HG02571 (cell line): ENCODE results near the gene CDC42BPB.

ENCODE experiments used
- ATAC-seq: cut with Tn5 transposase; IDR thresholded peaks from one replicate; pipeline ENCODE4 v1.9.1; 2021; ENCODE audit warnings: mild to moderate bottlenecking, moderate library complexity; ENCODE audit not compliant: unreplicated experiment

CDC42BPB gene

DNA sequence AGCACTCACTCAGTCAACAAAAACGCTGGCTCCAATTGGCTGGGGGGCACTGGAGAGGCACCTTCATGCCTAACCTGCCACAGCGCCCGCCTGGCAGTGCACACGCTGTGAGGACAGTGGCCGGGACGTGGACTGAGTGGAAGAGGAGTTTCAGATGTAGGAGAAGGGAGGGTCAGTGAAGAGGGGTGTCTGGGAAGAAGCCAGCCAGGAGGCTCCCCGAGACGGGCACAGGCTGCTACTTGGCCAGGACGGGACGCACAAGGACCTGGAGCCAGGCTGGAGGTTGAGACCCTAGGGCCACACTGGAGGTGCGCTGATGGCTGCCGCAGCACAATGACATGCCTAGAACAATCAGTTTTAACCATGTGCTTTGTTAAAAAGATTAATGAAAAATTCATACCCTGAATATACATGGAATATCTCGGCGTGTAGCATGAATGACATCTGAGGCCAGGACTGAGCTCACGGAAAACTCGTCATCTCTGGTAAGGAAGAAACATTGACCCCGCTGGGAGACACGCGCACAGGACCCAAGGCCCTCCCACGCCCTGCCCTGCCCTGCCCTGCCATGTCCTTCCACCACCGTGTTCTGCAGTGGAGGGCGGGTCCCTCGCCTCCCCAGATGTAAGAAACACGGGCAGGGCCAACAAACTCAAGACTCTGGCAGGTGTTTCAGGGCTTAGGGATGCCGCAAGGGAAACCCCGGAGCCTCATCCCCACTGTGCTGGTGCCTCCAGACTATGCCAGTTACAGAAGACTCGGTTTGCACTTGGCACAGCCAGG, 109.8 kb downstream of the CDC42BPB start:
- no peak for ATAC-seq

DNA sequence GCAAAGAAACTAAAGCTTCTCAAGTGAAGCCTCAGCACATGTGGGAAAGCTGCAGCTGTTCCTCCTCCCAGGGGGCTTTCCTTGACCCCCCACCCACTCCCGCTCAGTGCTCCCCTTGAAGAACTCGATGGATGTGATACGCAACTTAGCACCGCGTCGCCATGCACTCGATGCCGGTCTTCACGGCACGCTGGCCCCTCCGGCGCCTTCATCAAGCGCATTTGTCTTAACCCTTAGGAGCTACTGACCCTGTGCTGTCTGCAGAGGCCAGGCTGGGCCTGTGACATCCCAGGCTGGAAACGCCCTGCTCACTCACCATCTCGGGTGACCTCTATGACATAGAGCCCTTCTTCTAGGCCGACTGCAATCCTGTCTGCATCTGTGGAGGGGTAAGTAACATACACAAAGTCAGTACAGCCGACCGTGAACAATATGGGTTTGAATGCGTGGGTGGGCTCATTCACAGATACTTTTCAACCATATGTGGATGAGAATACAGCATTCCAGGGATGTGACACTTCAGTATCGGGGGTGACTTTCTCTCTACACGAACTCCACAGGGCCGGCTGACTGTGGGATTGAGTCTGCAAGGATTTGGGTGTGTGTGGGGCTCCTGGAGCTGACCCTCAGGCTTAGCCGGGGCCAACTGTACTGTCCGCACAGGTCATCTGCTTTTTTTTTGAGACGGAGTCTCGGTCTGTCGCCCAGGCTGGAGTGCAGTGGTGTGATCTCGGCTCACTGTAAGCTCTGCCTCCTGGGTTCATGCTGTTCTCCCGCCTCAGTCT, 111.8 kb downstream of the CDC42BPB start:
- ATAC-seq, result no peak

DNA sequence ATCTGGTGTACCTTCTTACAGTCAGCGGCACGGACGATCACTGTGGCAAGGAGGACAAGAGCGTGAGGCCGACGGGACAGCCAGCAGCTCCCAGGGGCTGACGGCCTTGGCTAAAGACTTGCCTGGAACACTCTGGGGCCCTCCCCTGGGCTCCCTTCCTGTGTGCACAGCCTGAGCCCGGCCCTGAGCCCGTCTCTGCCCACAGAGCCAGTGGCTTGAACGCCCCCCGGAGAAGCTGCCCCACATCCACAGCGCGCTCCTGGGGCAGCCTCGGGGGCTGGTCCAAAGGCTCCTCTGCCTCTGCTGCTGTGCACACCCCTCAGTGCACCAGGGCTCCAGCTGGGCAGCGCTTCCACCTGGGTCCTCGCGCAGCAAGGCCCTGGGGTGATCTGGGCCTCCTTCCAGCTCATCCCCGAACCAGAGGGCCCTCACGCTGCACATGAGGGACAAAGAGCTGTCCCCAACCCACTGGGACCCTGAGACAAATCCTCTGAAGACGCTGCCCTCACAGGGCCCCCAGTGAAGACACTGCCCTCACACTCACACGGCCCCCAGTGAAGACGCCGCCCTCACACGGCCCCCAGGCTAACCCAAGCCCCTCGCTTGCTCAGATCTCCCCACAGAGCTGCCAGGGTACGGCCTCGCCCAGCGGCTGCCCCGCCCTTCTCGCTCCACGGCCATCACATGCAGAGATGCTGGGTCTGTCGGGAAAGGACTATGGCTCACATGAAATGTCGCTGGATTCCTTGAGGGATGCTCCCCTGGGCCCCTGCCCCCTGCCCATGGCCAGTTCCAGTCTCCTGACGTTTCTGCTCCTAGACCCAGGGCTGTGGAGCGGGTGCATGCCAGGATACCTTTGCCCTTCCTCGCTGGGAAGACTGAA, 112.7 kb downstream of the CDC42BPB start:
- no peak for ATAC-seq

DNA sequence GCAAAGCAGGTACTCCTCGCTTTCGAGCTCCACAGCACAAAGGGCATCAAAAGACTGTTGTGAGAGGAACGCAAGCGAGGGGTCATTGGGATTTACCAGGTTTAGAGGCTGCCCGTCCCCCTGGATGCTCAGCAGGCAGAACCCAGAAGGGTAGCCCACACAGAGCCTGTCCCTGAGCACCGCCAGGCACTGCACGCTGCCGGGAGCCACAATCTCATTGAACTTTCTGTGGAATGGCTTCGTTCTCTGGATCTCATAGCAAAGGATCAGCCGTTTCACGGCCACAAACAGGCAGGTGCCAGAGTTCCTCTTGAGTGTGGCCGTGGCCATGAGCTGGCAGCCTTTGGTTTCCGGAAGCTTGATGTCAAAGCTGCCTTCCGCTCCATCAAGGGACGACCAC, 113.4 kb downstream of the CDC42BPB start:
- no peak for ATAC-seq

DNA sequence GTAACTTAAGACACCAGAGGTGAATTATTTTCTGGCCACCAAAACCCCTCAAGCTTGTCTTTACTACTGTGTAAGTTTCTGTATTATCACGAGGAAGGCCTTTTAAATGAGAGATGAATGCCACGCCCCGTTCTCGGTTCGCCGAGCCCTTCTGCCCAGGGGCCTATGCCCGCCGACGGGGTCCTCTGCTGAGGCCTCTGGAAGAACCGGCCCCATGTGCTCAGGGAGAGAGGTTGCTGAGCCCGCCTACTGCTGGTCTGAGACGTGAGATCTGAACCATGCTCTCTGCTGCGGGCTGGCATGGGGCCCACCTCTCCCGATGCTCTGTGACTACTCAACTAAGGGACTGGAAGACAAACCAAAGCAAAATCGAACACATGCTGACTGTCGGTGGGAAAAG, 113.9 kb downstream of the CDC42BPB start:
- ATAC-seq, result no peak

DNA sequence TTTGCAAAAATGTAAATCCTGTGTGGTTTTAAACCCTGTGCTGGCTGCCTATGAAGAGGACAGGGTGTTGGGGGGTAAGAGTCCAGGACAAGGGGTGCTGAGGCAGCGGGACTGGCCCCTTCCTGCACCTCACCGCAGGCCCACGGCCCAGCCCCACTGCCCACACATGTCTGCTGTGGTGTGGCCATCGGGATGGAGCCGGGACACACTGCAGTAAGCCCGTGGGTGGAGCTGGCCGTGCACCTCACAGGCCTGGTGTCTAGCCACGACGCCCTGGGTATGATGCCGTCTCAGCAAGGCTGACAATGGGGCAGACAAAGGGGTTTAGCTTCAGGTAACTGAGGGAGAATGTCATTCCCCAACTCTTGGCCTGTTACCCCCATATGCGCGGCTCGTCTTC, 115.3 kb downstream of the CDC42BPB start:
- ATAC-seq, result no peak

DNA sequence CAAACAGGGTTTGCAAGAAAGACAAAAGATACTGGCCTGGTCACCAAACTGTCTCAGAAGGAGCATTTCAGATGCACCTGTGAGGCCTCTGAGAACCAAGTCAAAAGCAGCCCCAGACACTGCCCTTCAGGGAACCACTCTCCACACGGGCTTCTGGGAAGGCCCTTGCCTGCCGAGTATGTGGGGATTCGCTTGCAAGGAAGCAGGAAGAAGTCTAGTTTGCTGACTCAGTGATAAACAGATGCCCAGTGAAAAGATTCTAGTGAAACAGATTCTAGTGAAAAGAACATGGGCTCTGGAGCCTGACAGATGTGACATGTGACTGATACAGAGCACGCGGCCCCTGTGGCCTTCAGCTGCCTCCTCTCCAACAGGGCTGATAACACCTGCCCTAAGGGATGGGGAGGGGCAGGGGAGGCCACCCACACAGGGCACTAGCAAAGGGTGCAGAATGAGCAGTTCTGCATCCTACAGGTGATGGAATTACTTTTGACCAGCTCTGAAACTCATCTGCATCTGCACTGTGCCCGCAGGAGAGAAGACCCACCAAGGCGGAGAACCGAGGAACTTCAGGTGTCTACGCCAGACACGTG, 115.8 kb downstream of the CDC42BPB start:
- ATAC-seq, result no peak

DNA sequence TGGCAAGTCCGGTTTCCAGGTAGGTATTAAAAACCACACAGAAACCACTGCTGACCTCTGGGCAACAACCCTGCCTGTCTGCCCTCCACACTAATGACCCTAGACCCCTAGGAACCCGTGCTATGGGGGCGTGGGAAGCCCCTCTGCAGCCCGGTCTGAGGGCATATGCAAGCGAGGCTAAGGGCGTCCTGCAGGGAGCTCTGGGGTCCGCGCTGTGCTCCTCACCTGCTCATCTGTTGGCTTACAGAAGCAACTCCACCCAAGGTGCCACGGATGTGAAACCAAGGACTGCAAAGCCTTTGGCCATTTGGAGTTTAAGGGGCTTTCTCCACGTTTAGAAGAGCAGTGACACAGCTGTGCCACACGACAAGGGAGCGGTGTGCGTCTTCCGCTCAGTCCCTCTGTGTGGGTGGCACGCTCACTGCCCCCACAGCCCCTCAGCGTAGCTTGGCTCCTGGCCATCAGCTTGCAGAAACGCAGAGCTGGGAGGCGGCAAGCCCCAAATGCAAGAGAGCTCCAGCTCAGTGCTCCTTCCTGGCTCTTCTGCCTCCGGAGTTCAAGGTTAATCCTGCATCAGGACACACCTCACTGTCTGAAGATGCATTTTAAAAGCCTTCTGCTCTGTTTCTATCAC, 116.5 kb downstream of the CDC42BPB start:
- ATAC-seq, result no peak

DNA sequence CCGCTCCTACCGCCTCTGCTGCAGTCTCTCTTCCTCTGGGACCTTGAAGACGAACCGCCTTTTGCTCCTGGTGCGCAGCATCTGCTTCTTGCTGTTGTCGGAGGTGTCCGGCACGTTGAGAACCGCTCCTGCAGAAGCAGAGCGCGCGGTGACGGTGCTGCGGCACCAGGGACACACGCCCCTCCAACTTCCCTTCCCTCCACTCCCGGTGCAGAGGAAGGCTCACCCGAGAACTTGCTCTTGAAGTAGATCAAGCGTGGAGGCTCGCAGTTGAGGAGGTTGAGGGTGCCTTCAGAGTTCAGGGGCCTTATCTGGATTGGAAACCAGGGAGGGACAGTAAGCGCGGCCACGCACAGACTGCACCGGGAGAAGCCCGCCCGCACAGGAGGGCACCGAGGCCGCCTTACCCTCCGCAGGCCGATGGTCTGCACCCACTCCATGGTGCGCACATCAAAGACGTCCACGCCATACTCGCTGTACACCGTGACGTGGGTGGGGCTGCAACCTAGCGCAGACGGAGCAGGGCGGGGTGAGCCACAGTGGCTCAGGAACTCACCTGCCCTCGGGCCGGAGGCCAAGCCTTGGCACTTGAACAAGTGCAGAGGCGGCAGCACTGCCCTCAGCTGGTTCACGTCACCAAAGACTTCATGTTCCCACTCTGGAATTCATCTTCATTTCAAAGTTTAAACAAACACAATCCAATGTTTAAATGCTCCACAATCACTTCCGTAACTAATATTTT, 117.4 kb downstream of the CDC42BPB start:
- no peak for ATAC-seq

DNA sequence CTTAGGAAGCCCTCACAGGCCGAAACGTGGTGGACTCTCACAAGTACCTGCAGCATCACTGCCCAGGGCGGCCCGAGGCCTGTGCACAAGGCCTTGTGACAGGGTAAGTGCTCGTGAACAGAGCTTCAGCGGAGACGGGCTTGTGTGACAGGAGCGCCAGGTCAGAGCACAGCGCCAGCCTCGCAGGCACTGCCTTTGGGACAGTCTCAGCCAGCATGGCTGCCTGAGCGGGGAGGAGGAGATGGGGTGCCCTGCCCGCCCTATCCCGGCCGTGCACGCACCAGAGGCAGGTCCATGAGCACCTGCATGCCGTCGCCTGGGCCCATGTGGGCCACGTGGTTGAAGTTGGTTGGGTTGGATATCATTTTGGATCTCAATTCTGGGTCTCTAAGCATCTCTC, 118.0 kb downstream of the CDC42BPB start:
- no peak for ATAC-seq

DNA sequence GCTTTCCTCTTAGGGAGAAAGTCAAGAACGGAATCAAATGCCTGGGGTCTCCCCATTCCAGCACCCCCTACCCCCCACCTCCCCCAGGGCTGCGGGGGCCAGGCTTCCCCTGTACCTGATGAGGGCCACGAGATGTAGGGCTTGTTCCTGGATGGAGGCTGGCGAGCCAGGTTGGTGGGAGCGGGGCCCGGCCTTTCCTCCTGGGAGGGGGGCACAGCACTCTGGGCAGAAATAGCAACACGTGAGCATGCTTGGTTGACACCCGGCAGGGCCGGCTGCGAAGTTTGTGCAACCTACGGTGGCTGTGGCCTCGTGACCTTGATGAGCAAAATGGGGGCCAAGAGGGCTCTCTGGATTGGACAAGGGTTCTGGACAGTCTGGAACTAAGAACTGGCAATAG, 119.2 kb downstream of the CDC42BPB start:
- no peak for ATAC-seq

DNA sequence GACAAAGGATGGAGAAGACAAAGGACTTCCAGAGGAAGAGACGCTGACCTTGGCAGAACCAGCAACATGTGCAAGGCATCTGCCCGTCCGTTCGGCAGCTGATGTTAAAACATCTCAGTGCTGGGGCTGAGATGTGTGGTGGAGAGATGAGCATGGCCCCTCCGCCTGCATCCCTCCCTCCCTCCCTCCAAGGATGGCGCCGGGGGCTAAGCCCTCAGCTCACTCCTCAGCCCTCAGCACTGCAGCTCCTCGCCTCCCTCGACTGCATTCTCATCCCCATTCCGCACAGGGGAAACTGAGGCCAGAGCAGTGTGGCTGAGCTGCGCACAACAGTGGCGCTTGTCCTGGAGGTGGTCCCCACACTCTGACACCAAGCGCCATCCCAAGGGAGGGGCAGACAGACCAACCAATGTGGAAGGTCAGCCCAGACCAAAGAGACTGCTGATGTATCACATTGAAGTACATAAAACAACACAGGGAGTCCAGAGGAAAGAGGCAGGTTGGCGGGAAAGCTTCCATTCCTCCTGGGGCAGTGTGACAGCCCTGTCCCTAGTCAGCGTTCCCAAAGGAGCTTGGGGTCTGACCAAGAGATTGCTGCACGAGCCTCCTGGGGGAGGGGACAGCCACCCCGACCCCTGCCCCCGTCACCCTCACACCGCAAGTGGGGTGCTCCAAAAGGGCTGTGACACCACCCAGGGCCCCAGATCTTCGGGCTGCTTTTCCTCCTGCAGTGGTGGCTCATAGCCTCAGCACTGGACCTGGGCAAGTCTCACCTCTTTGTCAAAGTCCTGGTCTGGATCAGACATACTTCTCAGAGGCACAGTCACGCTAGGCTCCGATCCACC, 119.8 kb downstream of the CDC42BPB start:
- no peak for ATAC-seq

DNA sequence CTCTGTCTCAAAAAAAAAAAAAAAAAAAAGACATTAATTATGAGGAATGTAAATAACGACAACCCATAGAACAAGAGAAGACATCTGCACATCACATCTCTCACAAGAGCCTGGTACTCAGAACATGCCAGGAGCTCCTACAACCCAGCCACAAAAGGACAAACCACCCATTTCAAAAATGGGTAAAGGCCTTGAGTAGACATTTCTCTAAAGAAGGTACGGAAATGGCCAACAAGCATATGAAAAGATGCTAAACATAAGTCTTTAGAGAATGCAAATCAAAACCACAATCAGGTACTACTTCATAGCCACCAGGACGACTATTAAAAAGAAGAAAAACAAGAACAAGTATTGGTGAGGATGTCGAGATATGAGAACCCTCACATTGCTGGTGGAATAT, 121.6 kb downstream of the CDC42BPB start:
- no peak for ATAC-seq

DNA sequence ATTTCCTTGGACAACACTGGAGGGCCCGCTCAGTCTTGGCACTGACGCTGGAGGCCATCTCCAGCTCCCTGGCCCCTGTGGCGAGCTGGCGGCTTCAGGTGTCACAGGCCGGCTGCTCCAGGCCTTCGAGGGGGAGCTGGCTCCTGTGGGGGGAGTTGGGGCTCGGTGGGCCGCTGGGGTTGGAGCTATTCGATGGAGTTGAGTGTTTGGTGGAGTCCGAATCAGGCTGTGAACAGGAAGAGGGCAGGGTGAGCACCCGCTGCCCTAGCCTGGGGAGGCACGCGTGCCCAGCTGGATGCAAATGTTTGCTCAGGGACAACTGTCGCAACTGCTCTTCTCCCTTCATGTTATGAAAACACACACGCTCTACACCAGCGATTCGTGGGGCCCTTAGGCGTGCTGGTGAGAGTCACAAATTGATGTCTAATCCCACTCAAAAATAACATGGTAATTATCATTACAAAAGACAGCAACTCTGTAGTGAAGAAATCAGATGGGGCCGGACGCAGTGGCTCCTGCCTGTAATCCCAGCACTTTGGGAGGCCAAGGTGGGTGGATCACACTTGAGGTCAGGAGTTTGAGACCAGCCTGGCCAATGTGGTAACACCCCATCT, 123.6 kb downstream of the CDC42BPB start:
- ATAC-seq, result no peak

DNA sequence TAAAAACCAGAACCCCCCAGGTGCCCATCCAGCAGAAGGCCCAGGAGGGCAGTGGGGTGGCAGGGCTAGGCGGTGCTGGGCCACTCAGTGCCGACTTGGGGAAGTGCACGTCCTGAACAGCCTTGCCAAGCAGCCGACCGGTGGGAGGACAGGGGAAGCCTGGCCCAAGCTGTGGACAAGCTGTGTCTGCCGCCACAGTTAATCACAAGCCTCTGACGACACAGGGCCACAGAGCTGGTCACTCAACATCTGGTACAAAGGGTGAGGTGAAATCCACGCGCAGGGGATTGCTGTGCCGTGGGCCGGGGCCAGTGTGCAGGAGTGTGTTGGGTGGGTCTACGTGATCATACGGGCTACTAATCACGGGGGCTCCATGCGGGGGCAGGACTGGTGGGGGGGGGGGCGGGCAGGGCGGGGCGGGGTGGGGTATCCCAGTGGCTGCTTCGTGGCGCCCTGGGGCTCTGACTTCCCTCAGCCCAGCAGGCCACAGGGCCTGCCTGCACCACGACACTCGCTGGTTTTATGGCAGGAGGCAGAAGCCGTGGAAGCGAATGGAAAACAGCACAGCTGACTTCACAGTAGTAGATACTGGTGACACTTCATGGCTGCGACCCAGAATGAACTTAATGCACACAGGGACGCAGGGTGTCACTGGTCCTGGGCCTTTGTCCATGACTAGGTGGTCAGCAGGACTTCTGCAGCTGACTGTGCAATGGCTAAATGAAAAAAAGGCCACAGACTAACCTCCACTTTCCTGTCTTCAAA, 124.7 kb downstream of the CDC42BPB start:
- no peak for ATAC-seq

DNA sequence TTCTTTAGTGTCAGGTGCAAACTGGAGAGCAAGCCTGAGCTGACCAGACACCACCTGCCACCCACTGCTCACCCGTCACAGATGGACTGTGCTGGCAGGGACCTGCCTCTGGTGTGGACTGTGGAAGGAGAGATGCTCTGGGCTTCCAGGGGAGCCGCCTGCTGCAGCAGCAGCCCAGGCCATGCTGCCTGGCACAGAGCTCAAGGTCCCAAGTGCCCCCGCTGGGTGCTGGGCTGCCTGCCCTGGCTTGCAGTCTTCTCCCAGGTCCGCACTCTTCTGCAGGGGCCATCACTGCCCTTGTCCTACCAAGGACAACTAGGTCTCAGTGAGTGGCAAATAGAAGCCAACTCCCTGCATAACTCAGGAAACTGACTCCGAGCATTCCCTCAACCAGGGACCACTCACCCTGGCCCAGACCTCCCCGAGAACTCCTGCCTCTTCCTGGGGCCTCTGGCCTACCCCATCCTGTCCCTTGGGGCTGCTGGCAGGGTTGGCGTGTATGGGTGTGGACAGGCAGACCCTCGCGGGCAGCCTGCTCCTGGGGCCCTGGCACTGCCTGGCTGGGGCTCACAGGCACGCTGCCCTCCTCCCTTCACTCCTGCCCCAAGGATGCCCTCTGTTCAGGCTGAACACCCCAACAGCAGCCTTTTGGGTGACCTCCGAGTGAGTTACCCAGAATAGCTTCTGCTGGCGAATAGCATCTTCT, 125.6 kb downstream of the CDC42BPB start:
- ATAC-seq, result no peak
